A549 (cell line): ENCODE data around the gene CALM1. TPM values are rescaled to one million over a fixed set of nuclear protein-coding genes. Genes with fewer than 3 reads are reported as not detected.

ENCODE experiments used
- ATAC-seq, 2 experiments: fragments of 200-7000 bp in 1 of 2; fragments of >200 bp in 1 of 2; cut with Nextera tagmentation in 1 of 2; cut with Tn5 transposase in 1 of 2; 3 replicates each; pipeline versions ENCODE4 v1.8.0 to v1.9.1; 2018 to 2020; ENCODE audit warnings: mild to moderate bottlenecking in 1 of 2, moderate library complexity in 1 of 2
- CTCF ChIA-PET: fragments of 300-600 bp; sonication (Branson Sonifier 250); formaldehyde crosslinking; extraction: SDS; loops from one replicate; lab custom pipeline; 2021; ENCODE audit warnings: antibody characterized with exemption, inconsistent platforms; lab: Yijun Ruan, JAX
- POLR2A ChIA-PET: fragments of 350-600 bp; formaldehyde crosslinking; extraction: SDS; loops from one replicate; lab custom pipeline; 2021; ENCODE audit warnings: antibody characterized with exemption, inconsistent platforms; lab: Yijun Ruan, JAX
- DNase-seq, 2 experiments: peaks; one replicate each; pipeline versions ENCODE4 v3.0.0 to v3.0.0-alpha.2; 2011 to 2016; ENCODE audit warnings: low read depth in 1 of 2, low spot score in 1 of 2
- FAIRE-seq: peaks from 2 replicates; lab custom pipeline; 2011; peaks lifted over from hg19 to GRCh38; lab: Jason Lieb, UNC
- H3K27ac ChIP-seq, 2 experiments: fragments of >200 bp; sonication (Bioruptor Twin); formaldehyde crosslinking; 3 replicates each; pipeline ENCODE4 v1.5.1; 2016 to 2017
- H3K4me1 ChIP-seq: fragments of >200 bp; sonication (Bioruptor Twin); formaldehyde crosslinking; 3 replicates; pipeline ENCODE4 v1.6.1; 2016
- H3K4me2 ChIP-seq: fragments of >200 bp; sonication (Bioruptor Twin); formaldehyde crosslinking; 3 replicates; pipeline ENCODE4 v1.6.1; 2016
- H3K4me3 ChIP-seq: fragments of >200 bp; sonication (Bioruptor Twin); formaldehyde crosslinking; 3 replicates; pipeline ENCODE4 v1.5.1; 2016
- H3K9me3 ChIP-seq: fragments of >200 bp; sonication (Bioruptor Twin); formaldehyde crosslinking; 3 replicates; pipeline ENCODE4 v1.6.1; 2016
- ATOH8 ChIP-seq: fragments of 250-450 bp; sonication (Bioruptor Pico); IDR thresholded peaks from 2 replicates; pipeline ENCODE4 v1.5.0; 2020; ENCODE audit warnings: low read depth, mild to moderate bottlenecking, moderate library complexity
- BCL3 ChIP-seq: fragments of >200 bp; sonication (Bioruptor Twin); formaldehyde crosslinking; IDR thresholded peaks from 3 replicates; pipeline ENCODE4 v1.6.1; 2016
- CBX2 ChIP-seq: fragments of 200-600 bp; sonication (generic); IDR thresholded peaks from 2 replicates; pipeline ENCODE4 v1.6.1; 2016; ENCODE audit warnings: low read depth, mild to moderate bottlenecking, borderline replicate concordance
- CEBPB ChIP-seq, 2 experiments: fragments of >200 bp in 1 of 2; sonication (Bioruptor Twin) in 1 of 2; formaldehyde crosslinking in 1 of 2; IDR thresholded peaks; 2 replicates each; pipeline ENCODE4 v1.6.1; 2012 to 2016
- CHD4 ChIP-seq: fragments of 200-600 bp; sonication (generic); IDR thresholded peaks from 2 replicates; pipeline ENCODE4 v1.6.1; 2016; ENCODE audit warnings: antibody characterized with exemption, mild to moderate bottlenecking, borderline replicate concordance
- ESRRA ChIP-seq: fragments of 150-350 bp; IDR thresholded peaks from 2 replicates; pipeline ENCODE4 v1.6.1; 2014; ENCODE audit warnings: mild to moderate bottlenecking, low read length, borderline replicate concordance
- FOSB ChIP-seq: fragments of 250-450 bp; sonication (Bioruptor Pico); IDR thresholded peaks from 2 replicates; pipeline ENCODE4 v1.5.0; 2020; ENCODE audit warnings: mild to moderate bottlenecking, moderate library complexity
- GATA3 ChIP-seq: IDR thresholded peaks from 2 replicates; pipeline ENCODE4 v1.6.1; 2012; ENCODE audit warnings: borderline replicate concordance
- HES2 ChIP-seq: fragments of >200 bp; sonication (Bioruptor Twin); formaldehyde crosslinking; IDR thresholded peaks from 2 replicates; pipeline ENCODE4 v1.6.1; 2016
- HEYL ChIP-seq: fragments of 250-450 bp; sonication (Bioruptor Pico); IDR thresholded peaks from 2 replicates; pipeline ENCODE4 v1.8.0; 2021; ENCODE audit warnings: mild to moderate bottlenecking, moderate library complexity
- MAFK ChIP-seq: fragments of 450-650 bp; IDR thresholded peaks from 2 replicates; pipeline ENCODE4 v1.6.1; 2014; ENCODE audit not compliant: partially characterized antibody
- MYC ChIP-seq: IDR thresholded peaks from 2 replicates; pipeline ENCODE4 v1.6.1; 2012; ENCODE audit warnings: mild to moderate bottlenecking, inconsistent platforms, low read length, improper control_type of control experiment, borderline replicate concordance
- NPAS2 ChIP-seq: fragments of 250-450 bp; sonication (Bioruptor Pico); IDR thresholded peaks from 2 replicates; pipeline ENCODE4 v1.8.0; 2022; ENCODE audit warnings: mild to moderate bottlenecking, moderate library complexity, borderline replicate concordance
- RAD21 ChIP-seq, 2 experiments: fragments of >200 bp in 1 of 2; sonication (Bioruptor Twin) in 1 of 2; formaldehyde crosslinking in 1 of 2; IDR thresholded peaks in 1 of 2; conservative IDR thresholded peaks in 1 of 2; 2 replicates in 1 of 2; 3 replicates in 1 of 2; pipeline ENCODE4 v1.6.1; 2012 to 2018; ENCODE audit warnings: inconsistent platforms in 1 of 2
- RARB ChIP-seq: fragments of 250-450 bp; sonication (Bioruptor Pico); IDR thresholded peaks from 2 replicates; pipeline ENCODE4 v1.8.0; 2021; ENCODE audit warnings: mild to moderate bottlenecking, moderate library complexity
- RCOR1 ChIP-seq: fragments of 150-350 bp; IDR thresholded peaks from 2 replicates; pipeline ENCODE4 v1.6.1; 2014; ENCODE audit warnings: antibody characterized with exemption, low read length, low read depth
- REST ChIP-seq: fragments of 200-600 bp; sonication (generic); IDR thresholded peaks from 2 replicates; pipeline ENCODE4 v1.6.1; 2016; ENCODE audit warnings: antibody characterized with exemption, mild to moderate bottlenecking, moderate library complexity
- RFX5 ChIP-seq: fragments of 450-650 bp; IDR thresholded peaks from 2 replicates; pipeline ENCODE4 v1.7.1; 2014; ENCODE audit warnings: antibody characterized with exemption, mild to moderate bottlenecking, moderate library complexity
- RNF2 ChIP-seq: fragments of 200-600 bp; sonication (generic); IDR thresholded peaks from 2 replicates; pipeline ENCODE4 v1.6.1; 2016; ENCODE audit warnings: low read depth, mild to moderate bottlenecking, antibody characterized with exemption, moderate library complexity, borderline replicate concordance
- SMC3 ChIP-seq: fragments of >200 bp; sonication (Bioruptor Twin); formaldehyde crosslinking; IDR thresholded peaks from 3 replicates; pipeline ENCODE4 v1.6.1; 2018; ENCODE audit warnings: inconsistent platforms
- SREBF2 ChIP-seq: fragments of 450-650 bp; IDR thresholded peaks from 2 replicates; pipeline ENCODE4 v1.6.1; 2014; ENCODE audit warnings: mild to moderate bottlenecking, moderate library complexity
- TFCP2L1 ChIP-seq: fragments of 250-450 bp; sonication (Bioruptor Pico); IDR thresholded peaks from 2 replicates; pipeline ENCODE4 v1.5.0; 2021; ENCODE audit warnings: mild to moderate bottlenecking
- USF2 ChIP-seq: fragments of 450-650 bp; IDR thresholded peaks from 2 replicates; pipeline ENCODE4 v1.6.1; 2014; ENCODE audit warnings: antibody characterized with exemption
- ZSCAN20 ChIP-seq: fragments of 250-450 bp; sonication (Bioruptor Pico); IDR thresholded peaks from 2 replicates; pipeline ENCODE4 v1.8.0; 2022; ENCODE audit warnings: mild to moderate bottlenecking, moderate library complexity
- WGBS: methylation state at CpG from one replicate; pipeline ENCODE4 v1.1.6; 2017; ENCODE audit errors: missing lambda C conversion rate; 5-methylcytosine and 5-hydroxymethylcytosine counted together
- polyA plus RNA-seq, 4 experiments: library from polyadenylated mRNA; depleted of rRNA in 3 of 4; stranded (reverse); fragments of >200 nt; fragmentation: RNase III in 1 of 4; extraction: RNeasy Plus Mini Kit Qiagen cat#74134 plus additional on column Dnase treatment in 1 of 4; gene quantifications; 2 replicates in 3 of 4; 3 replicates in 1 of 4; pipeline ENCODE4 v1.2.3, GENCODE V29; 2011 to 2017

CALM1 gene
- polyA plus RNA-seq, 2 of the 4 experiments (the other 2 are of a cell fraction): 374 to 451 TPM

GRCh38 chr14:90450151-90450550, 53.3 kb downstream of the CALM1 start:
- Histone ChIP-seq H3K4me1 (no peaks in the 10 kb centered on the region), H3K9me3 (peaks cover 20% of the 10 kb centered on the region), H3K4me3 (no peak overlapping the region), H3K27ac (no peak overlapping the region), H3K4me2 (no peak overlapping the region)
- POLR2A ChIA-PET: no interaction called here
- 59% methylated on average over 6 of the region's 6 CpGs for WGBS
- no peak for DNase-seq
- TF ChIP-seq CEBPB (IDR thresholded peaks at IDR 0.05) (no peak), ZSCAN20 (no peak), ATOH8 (CRISPR knock-in tag) (no peak), REST (no peak), USF2 (no peak), HEYL (CRISPR knock-in tag) (no peak), TFCP2L1 (CRISPR knock-in tag) (no peak), BCL3 (no peak)
- no peak for ATAC-seq
- FAIRE-seq: no peak
- CTCF ChIA-PET: no interaction called here

GRCh38 chr14:90450667-90451066, 53.8 kb downstream of the CALM1 start:
- ATAC-seq (no peak), DNase-seq (no peak), FAIRE-seq (no peak)
- Histone ChIP-seq H3K9me3 (peaks cover 20% of the 10 kb centered on the region), H3K4me2 (no peak overlapping the region), H3K4me1 (no peaks in the 10 kb centered on the region), H3K4me3 (no peak overlapping the region), H3K27ac (no peak overlapping the region)
- ChIA-PET CTCF (no interaction called here), POLR2A (no interaction called here)
- TF ChIP-seq RAD21 (conservative IDR thresholded peaks at IDR 0.05 in 1 of 2, IDR thresholded peaks at IDR 0.05 in 1 of 2) (no peak), SMC3 (no peak), MYC (no peak), TFCP2L1 (CRISPR knock-in tag) (no peak), RCOR1 (no peak), CHD4 (no peak), SREBF2 (no peak), RARB (no peak), RFX5 (no peak), FOSB (CRISPR knock-in tag) (no peak), NPAS2 (CRISPR knock-in tag) (no peak), ESRRA (no peak), CBX2 (no peak), ATOH8 (CRISPR knock-in tag) (no peak), GATA3 (no peak), RNF2 (no peak), HES2 (no peak), MAFK (no peak)
- WGBS: 51% methylated on average over 3 of the region's 3 CpGs
